GM13977 (cell line): ENCODE results near the gene CCDC33.
A peak's percentile ranks its signal among the peaks of the same experiment; 100 is the strongest.

ENCODE experiments used
- DNase-seq: peaks from one replicate; pipeline ENCODE4 v3.0.0; 2012; ENCODE audit warnings: low spot score
- CTCF ChIP-seq: IDR thresholded peaks from 2 replicates; pipeline ENCODE4 v1.5.1; 2012; ENCODE audit warnings: mild to moderate bottlenecking, control low read depth; ENCODE audit not compliant: insufficient read depth; ENCODE audit errors: extremely low read depth, missing control alignments
- in situ Hi-C: fragments of 300-500 bp; cut with MboI; formaldehyde crosslinking; loops from one replicate; pipeline ENCODE4 v1.12.0; 2022; ENCODE audit warnings: low sequenced_read_pairs, low pct_unique_long_range_greater_than_20kb, mixed read lengths, inconsistent platforms; ENCODE audit not compliant: unreplicated experiment

Gene CCDC33

GRCh38 chr15:74381481-74381880, 145.4 kb downstream of the CCDC33 start:
- no peak for DNase-seq
- in situ Hi-C loops = no loop called here
- no peak for TF ChIP-seq CTCF

GRCh38 chr15:74382004-74382816, 146.1 kb downstream of the CCDC33 start:
- in situ Hi-C loops = no loop called here
- peak; percentile 96 for TF ChIP-seq CTCF
- DNase-seq = peak; percentile 83

- in situ Hi-C loops = no loop called here
- no peak for DNase-seq
- TF ChIP-seq CTCF = no peak
These were observed 147.2 kb downstream of the CCDC33 start for GRCh38 chr15:74383286-74383685.

DNA sequence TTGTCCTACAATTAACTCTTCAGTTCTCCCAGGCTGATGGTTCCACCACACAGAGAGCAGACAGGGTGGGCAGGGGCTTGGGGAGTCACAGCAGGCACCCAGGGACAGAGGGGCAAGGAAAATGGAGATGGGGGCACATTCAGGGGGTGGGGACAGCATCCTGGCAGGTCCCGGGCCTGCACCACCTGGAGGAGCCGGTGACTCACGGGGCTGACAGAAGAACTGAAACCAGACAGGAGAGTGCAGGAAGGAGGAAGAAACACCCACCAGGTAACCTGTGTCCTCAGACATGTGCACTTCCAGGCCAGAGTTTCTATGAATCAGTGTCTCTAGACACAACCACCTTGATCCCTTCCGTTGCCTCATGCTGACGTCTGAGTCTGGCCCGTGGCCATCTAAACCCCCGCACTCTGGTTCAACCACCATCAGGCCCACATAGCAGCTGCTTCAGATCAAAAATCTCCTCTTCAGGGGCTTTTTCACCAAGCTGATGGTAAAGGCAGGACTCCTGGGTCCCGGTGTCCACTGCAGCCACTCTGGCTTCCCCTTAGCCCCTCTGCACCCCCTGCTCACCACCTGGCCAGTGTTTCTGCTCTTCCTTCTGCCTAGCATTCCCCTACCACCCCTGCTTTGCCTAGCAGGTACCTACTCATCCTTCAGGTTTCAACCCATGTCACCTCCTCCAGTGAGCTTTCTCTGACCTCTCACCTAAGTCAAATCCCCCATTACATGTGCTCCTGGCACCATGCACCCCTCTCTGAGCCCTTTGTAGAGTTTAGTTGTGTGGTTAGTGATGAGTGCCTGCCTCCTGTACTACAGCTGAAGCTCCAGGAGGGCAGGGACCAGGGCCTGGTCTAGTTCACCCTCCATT, 147.8 kb downstream of the CCDC33 start:
- TF ChIP-seq CTCF = peak; percentile 43
- in situ Hi-C loops = no loop called here
- peak; percentile 90 for DNase-seq

- no peak for TF ChIP-seq CTCF
- in situ Hi-C loops = no loop called here
- no peak for DNase-seq
These were observed 148.4 kb downstream of the CCDC33 start for GRCh38 chr15:74384566-74384880.

- DNase-seq = peak; percentile 88
- in situ Hi-C loops = no loop called here
- no peak for TF ChIP-seq CTCF
These were observed 148.9 kb downstream of the CCDC33 start for GRCh38 chr15:74384881-74385643.
